ENCODE results near the gene ACSL6. TPM values are rescaled to one million over a fixed set of nuclear protein-coding genes. Genes with fewer than 3 reads are reported as not detected.

Gene ACSL6
- total and polyA plus RNA-seq, 2 donors (not counting 1 experiment from before 2014, with no cell fraction given) = 0.03 to 0.62 TPM

- ChIA-PET CTCF (no interaction called here), POLR2A (no interaction called here)
- TF ChIP-seq EZH2 (IDR thresholded peaks at IDR 0.05; ENCODE audit: borderline replicate concordance, insufficient read depth, low read depth, low read length, poor library complexity, severe bottlenecking) (no peak), CTCF (IDR thresholded peaks at IDR 0.05) (no peak)
- H3K79me2 ChIP-seq (ENCODE audit: control insufficient read depth, insufficient read depth, low read length) = no peaks in the 10 kb centered on the region
- H4K20me1 ChIP-seq (ENCODE audit: control insufficient read depth, insufficient read depth, low read length, poor library complexity, severe bottlenecking) = no peaks in the 10 kb centered on the region
- peaks cover 7% of the 10 kb centered on the region for H3K4me1 Mint-ChIP-seq
- H3K9me3 Mint-ChIP-seq (ENCODE audit: insufficient read depth) = no peaks in the 10 kb centered on the region
- no peak for DNase-seq
- intact Hi-C loops (cut with micrococcal nuclease) = no loop called here
- no peak overlapping the region for H3K27ac Mint-ChIP-seq
- H3K4me3 ChIP-seq (ENCODE audit: control extremely low read depth in 1 of 5, extremely low read depth in 1 of 5, insufficient read depth in 1 of 5, low read depth in 2 of 5, low read length in 4 of 5) = no peak overlapping the region
- no peak overlapping the region for H2AFZ ChIP-seq (ENCODE audit: insufficient read depth, low read depth, low read length, poor library complexity, severe bottlenecking)
- no peaks in the 10 kb centered on the region for H3K36me3 ChIP-seq (replicated peaks in 1 of 2; ENCODE audit: control extremely low read depth in 1 of 2, control insufficient read depth in 1 of 2, extremely low read depth in 1 of 2, insufficient read depth in 2 of 2, low read length in 1 of 2)
- no peaks in the 10 kb centered on the region for H3K9me3 ChIP-seq (ENCODE audit: control extremely low read depth in 1 of 3, control insufficient read depth in 2 of 3, insufficient read depth in 1 of 3, low read length in 2 of 3)
- no peak for ATAC-seq (ENCODE audit: low read depth)
- WGBS (ENCODE audit: insufficient coverage) = no CpG with 5 or more reads among the region's 3 CpGs
- H3K4me3 Mint-ChIP-seq = no peak overlapping the region
- H3K27me3 ChIP-seq (replicated peaks in 1 of 4; ENCODE audit: control extremely low read depth in 1 of 4, control insufficient read depth in 3 of 4, insufficient read depth in 4 of 4, low read length in 3 of 4) = no peaks in the 10 kb centered on the region
- H3K9ac ChIP-seq (ENCODE audit: low read length) = no peak overlapping the region
- H3K27me3 Mint-ChIP-seq = peaks cover 25% of the 10 kb centered on the region
- no peak overlapping the region for H3K27ac ChIP-seq (ENCODE audit: low read length in 2 of 2)
- H3K4me1 ChIP-seq (ENCODE audit: control insufficient read depth in 2 of 2, insufficient read depth in 2 of 2, low read length in 2 of 2) = no peaks in the 10 kb centered on the region
- H3K4me2 ChIP-seq (replicated peaks; ENCODE audit: low read depth, low read length, poor library complexity, severe bottlenecking) = no peak overlapping the region
Observed at GRCh38 chr5:131939690-131940345, 71.6 kb downstream of the ACSL6 start.

- ATAC-seq (ENCODE audit: low read depth) (no peak), DNase-seq (no peak)
- no peak overlapping the region for H3K4me3 Mint-ChIP-seq
- intact Hi-C loops (cut with micrococcal nuclease) = no loop called here
- H3K27me3 Mint-ChIP-seq = peaks cover 26% of the 10 kb centered on the region
- Histone ChIP-seq H3K4me1 (ENCODE audit: control insufficient read depth in 2 of 2, insufficient read depth in 2 of 2, low read length in 2 of 2) (no peaks in the 10 kb centered on the region), H3K4me3 (ENCODE audit: control extremely low read depth in 1 of 5, extremely low read depth in 1 of 5, insufficient read depth in 1 of 5, low read depth in 2 of 5, low read length in 4 of 5) (no peak overlapping the region), H3K9ac (ENCODE audit: low read length) (no peak overlapping the region), H2AFZ (ENCODE audit: insufficient read depth, low read depth, low read length, poor library complexity, severe bottlenecking) (no peak overlapping the region), H4K20me1 (ENCODE audit: control insufficient read depth, insufficient read depth, low read length, poor library complexity, severe bottlenecking) (no peaks in the 10 kb centered on the region), H3K36me3 (replicated peaks in 1 of 2; ENCODE audit: control extremely low read depth in 1 of 2, control insufficient read depth in 1 of 2, extremely low read depth in 1 of 2, insufficient read depth in 2 of 2, low read length in 1 of 2) (no peaks in the 10 kb centered on the region), H3K4me2 (replicated peaks; ENCODE audit: low read depth, low read length, poor library complexity, severe bottlenecking) (no peak overlapping the region), H3K27ac (ENCODE audit: low read length in 2 of 2) (no peak overlapping the region), H3K27me3 (replicated peaks in 1 of 4; ENCODE audit: control extremely low read depth in 1 of 4, control insufficient read depth in 3 of 4, insufficient read depth in 4 of 4, low read length in 3 of 4) (peaks cover 0 to 13% (median 1%) of the 10 kb centered on the region in 4 experiments), H3K79me2 (ENCODE audit: control insufficient read depth, insufficient read depth, low read length) (no peaks in the 10 kb centered on the region), H3K9me3 (ENCODE audit: control extremely low read depth in 1 of 3, control insufficient read depth in 2 of 3, insufficient read depth in 1 of 3, low read length in 2 of 3) (peaks cover 1 to 27% (median 11%) of the 10 kb centered on the region in 3 donors)
- H3K9me3 Mint-ChIP-seq (ENCODE audit: insufficient read depth) = peaks cover 23% of the 10 kb centered on the region
- whole genome bisulfite sequencing (ENCODE audit: insufficient coverage) = no CpG with 5 or more reads among the region's 2 CpGs
- TF ChIP-seq CTCF (IDR thresholded peaks at IDR 0.05) (no peak), EZH2 (IDR thresholded peaks at IDR 0.05; ENCODE audit: borderline replicate concordance, insufficient read depth, low read depth, low read length, poor library complexity, severe bottlenecking) (no peak)
- no peak overlapping the region for H3K27ac Mint-ChIP-seq
- H3K4me1 Mint-ChIP-seq = no peaks in the 10 kb centered on the region
- ChIA-PET CTCF (no interaction called here), POLR2A (no interaction called here)
Observed at GRCh38 chr5:131932235-131932634, 79.2 kb downstream of the ACSL6 start.
